Raji (cell line): ENCODE measurements around the gene TCF19.

Source experiments
- POLR2A ChIP-seq: IDR thresholded peaks from 2 replicates; pipeline ENCODE4 v1.6.1; 2011; ENCODE audit warnings: low read depth, low read length, control low read depth; ENCODE audit not compliant: insufficient read depth

TCF19 gene

DNA sequence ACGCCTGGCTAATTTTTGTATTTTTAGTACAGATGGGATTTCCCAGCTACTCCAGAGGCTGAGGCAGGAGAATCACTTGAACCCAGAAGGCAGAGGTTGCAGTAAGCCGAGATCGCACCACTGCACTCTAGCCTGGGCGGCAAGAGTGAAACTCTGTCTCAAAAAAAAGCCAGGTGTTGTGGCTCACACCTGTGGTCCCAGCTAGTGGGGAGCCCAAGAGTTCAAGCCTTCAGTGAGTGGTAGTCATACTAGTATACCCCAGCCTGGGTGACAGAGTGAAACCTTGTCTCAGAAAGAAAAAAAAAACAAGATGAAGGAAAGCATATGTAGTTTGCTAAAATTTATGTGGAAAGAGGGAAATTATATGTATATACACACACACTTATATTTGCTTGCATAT lies 32.1 kb downstream of the TCF19 start:
- no peak for TF ChIP-seq POLR2A

DNA sequence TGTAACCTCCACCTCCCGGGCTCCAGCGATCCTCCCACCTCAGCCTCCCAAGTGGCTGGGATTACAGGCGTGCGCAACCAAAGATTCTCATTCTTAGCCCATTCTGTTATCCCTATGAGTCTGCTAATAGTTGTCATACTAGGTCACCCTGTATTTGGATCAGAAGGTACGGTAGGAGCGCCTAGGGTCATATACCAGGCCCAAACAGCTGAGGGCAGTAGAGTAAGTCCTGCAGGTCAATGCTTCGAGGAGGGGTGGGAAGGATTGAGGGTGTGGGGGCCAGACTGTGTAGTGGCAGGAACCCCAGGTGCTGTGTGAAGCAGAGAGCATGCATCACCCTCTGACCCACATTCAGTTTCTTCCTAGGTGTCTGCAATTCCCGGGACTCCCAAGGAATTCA lies 34.8 kb downstream of the TCF19 start:
- no peak for TF ChIP-seq POLR2A

DNA sequence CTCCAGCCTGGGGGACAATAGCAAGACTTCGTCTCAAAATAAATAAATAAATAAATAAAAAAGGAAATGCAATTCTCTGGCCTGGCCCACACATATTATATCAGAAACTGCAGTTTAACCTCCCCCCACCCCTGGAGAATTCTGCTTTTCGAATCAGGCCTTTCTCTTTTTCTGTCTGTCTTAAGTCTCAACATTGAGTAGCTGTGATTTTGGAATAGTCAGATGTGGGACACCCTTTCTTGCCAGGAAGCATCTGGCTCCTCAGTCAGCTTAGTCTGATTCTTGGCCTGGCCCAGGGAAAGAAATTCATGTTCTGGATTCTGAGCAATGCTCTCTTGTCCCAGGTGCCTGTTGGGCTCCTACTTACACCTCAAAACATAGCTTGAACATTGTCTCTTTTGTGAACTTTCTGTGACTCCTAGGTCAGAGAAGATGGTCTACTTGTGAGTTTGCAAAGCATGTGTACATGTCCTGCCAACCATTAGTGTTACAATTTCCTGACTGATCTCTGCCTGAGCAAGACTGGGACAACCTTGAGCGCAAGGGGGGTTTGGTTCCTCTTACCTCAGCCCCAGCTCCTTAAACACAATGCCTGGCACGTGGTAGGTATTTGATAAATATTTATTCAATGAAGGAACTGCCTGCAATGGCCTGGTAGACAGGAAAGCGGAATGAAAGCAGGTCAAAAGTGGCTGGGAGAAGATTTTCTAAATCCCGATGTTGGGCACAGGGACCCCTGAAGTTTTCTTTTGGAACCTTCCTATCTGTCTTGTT lies 35.9 kb downstream of the TCF19 start:
- TF ChIP-seq POLR2A = no peak

DNA sequence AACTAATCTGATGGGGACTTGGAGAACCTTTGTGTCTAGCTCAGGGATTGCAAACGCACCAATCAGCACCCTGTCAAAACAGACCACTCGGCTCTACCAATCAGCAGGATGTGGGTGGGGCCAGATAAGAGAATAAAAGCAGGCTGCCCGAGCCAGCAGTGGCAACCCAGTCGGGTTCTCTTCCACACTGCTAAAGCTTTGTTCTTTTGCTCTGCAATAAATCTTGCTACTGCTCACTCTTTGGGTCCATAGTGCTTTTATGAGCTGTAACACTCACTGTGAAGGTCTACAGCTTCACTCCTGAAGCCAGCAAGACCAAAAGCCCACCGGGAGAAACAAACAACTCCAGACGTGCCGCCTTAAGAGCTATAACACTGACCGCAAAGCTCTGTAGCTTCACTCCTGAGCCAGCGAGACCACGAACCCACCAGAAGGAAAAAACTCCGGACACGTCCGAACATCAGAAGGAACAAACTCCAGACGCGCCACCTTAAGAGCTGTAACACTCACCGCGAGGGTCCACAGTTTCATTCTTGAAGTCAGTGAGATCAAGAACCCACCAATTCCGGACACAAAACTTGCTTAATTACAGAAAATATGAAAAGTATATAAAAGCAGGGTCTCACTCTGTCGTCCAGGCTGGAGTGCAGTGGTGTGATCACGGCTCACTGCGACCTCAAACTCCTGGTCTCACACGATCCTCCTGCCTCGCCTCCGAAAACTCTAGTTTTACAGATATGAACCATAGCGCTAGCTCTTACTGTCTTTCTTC lies 38.0 kb downstream of the TCF19 start:
- peak; percentile 41; the same call in 1 of the 2 replicates for TF ChIP-seq POLR2A

DNA sequence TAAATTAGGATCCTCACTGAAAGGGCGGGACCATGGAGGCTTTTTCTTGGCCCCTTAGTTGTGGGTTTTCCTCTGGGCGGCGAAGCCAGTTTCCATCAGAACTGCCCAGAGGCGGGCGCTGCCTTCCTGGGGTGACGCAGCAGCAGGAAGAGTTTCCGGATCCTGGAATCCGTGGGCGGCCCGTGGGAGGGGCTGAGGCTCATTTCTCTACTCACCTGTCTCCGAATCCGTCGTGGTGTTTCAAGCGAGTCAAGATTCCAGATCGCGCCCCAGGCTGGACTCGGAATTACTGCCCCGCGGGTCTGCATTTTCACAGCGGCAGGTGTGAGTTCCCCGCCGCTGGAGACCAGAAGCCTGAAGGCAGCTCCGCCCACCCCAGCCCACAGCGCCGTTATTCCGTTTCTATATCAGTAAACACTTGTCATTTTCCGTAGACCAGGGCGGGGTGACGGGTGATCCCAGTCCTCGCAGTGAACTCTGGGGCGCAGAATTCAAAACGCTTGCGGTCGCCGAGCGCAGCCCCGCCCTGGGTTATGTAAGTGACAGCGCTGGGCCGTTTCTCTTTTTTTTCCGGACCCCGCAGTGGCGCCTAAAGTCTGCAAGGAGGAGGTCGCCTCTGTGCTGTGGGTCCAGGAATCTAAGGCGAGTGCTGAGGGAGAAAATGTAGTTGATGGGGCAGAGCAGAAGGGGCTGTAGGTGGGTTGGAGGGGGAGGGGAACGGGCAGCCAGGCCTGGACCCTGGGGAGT lies 39.3 kb downstream of the TCF19 start:
- peak; percentile 80 for TF ChIP-seq POLR2A

DNA sequence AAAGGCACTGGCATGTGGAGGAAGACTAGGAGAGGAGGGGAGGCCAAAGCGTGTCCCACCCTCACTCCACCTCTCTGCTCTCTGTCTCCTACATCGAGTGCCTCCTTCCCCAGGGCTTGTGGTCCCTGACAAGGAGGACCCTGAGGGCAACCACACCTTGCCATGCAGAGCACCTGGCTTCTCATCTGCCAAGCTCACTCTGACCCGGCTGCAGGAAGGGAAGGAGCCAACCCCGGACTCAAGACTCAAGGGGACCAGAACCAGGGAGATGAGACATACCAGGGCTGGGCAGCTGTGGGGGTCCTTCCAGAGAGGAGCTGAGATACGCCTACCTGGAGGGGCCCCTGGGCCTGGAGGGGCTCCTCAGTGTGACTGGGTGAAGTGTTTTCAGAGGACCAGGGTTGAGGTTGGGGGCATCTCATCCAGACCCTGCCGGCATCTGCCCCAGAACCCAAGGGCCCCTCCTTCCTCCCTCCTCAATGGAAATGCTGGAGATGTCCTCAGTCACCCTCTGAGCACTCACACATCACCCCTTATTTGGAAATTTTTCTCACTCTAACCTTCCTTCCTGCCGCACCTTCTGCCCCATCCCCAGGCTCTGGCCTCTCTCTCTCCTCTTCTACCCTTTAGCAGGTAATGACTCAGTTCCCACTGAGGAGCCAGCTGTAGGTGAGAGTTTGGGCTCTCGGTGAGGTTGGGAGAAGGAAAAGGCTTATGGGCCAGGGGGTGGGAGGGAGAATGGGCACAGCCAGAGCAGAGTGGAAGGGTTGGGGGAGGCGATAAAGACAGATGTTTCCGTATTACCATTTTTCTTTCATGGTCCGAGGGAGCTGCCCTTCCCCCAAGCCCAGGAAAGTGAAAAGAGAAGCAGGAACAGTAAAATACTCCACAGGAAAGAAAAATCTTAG lies 44.1 kb downstream of the TCF19 start:
- TF ChIP-seq POLR2A = 0 out of 2 replicates have a peak, but pooled peaks have one; percentile 19

DNA sequence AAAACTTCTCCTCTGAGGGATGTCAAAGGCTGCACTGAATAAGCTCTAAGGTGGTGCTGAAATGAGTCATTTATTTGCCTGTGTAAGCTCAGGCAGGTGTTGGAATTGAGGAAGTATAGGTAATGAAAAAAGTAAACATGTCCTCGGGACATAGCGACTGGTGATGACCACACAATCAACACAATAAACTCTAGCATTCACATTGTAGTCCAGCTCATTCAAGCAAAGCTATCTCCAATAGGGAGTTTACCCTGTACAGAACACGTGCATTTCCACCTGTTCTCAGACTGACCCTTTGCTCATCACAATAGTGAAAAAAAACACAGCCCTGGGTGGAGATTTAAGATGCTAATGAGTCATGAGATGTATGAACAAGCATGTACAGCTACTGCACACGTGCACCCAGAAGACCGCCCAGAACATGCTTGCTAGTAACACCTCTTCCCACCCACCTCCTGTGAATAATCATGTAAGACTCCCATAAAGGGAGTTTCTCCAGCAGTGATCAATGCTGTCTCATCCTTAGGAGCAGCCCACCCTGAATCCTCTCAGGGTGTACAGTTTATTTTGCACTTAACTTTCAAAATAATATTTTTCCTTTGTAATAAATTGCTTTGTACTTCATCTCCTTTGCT lies 45.1 kb downstream of the TCF19 start:
- TF ChIP-seq POLR2A = peak; percentile 27; the same call in 1 of the 2 replicates

DNA sequence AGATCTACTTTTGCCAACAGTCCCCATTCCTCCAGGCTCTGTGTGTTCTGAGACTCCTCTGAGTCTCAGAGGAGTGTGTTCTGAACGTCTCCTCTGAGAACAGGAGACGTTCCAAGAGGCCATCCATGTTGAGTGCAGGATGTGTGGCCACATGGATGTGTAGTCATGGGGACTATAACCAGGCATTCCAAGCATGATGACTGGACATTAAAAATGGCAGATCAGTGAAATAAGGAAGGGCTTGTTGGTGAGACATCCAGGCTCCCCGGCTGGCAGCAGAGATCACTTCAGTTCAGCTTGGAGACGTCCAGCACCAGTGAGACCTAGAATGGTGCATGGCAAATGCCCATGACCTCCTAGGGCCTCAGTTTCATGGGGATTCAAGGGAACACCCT lies 46.4 kb downstream of the TCF19 start:
- no peak; the same call in 1 of the 2 replicates for TF ChIP-seq POLR2A

DNA sequence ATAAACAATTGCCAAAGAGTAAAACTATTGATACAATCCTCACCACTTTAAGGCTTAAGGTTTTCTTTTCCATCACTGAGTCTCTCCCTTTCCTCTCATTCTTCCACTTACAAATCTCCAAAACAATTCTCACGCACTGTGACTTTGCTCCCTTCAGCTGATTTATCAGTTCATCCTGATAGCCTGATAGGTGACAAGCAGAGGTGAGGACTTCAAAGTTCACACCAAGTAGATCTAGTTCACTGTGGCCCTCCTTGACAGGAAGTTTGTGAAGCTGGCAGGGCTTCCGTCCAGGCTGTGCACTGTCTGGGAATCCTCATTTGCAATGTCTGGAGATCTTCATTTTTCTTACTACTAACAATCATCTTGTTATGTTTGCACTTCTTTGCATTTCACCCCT lies 47.2 kb downstream of the TCF19 start:
- no peak for TF ChIP-seq POLR2A

DNA sequence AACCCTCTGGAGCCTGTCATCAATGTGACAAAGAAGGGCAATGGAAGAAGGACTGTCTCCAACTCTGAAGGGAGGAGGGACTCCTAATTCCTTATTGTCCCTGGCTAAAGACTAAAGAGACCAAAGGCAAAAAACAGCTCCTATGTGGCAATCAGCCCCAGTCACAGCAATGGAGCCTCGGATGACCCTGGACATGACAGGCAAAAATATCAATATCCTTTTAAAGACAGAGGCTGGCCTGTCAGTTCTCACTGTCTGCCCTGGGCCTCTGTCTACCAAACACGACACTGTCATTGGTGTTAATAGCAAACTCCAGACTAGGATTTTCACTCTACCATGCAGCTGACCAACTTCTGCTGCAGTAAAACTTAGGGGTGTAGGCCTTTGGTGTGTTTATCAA lies 50.1 kb downstream of the TCF19 start:
- TF ChIP-seq POLR2A = 0 out of 2 replicates have a peak, but pooled peaks have one; percentile 14

DNA sequence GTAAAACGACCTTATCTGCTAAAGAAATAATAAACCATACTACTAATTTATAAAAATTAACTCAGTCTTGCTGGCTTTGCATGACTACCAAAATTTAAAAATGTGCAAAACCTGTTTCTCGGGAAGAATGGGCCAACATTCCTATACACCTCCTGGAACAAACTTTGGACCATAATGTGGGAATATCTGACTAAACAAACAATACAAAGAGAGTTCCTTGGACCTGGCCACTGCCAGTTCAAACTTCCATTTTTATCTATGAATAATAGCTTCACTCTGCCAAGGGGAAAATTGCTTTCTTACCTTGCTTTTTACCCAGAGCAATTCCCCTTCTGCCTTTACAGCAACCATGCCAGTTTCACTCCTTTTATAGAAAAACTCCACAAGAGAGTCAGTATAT lies 50.7 kb downstream of the TCF19 start:
- TF ChIP-seq POLR2A = no peak

DNA sequence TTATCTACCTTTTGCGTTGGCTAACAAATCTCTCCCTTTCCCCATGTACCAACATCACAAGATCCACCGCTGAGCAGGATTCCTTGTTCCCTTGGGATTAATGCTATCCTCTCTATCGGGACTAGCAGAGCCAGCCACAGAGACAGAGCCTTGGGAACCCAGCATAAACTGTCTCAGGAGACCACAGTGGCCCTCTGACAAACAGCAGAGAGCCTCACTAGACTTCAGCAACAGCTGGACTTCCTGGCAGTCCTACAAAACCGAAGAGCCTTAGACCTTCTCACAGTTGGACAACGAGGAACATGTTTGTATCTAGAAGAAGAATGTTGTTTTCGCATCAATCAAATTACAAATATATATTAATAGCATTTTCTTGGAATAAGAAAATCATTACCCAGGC lies 51.7 kb downstream of the TCF19 start:
- TF ChIP-seq POLR2A = no peak

DNA sequence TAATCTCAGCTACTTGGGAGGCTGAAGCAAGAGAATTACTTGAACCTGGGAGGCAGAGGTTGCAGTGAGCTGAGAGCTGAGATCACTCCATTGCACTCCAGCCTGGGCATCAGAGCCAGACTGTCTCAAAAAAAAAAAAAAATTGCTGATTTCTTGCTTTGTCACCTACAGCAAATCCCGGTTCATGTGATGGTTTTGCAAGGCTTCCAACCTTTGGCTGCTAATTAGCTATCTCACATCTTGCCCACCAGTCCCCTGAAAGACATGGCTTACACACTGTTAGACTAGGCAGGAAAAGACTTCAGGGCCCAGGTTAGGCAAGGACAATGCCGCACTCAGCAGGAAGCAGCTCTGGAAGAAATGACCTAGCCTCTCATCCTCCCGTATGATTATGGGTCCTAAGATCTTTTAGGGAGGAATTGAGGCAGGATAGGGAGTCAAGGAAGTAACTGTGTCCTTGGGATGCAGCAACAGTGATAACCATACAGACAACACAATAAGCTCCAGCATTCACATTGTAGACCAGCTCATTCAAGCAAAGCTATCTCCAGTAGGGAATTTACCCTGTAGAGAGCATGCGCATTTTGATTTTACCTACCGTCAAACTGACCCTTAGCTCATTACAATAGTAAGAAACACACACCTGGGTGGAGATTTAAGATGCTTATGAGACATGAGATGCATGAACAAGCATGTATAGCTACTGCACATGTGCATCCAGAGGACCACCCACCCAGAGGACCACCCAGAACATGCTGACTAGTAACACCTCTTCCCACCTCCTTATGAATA lies 52.5 kb downstream of the TCF19 start:
- no peak for TF ChIP-seq POLR2A
